SK-N-SH (cell line): ENCODE measurements around the gene BTBD16. TPM values are rescaled to one million over a fixed set of nuclear protein-coding genes. Genes with fewer than 3 reads are reported as not detected.

Experiments
- CTCF ChIA-PET: fragments of 300-600, 350-600 bp; formaldehyde crosslinking; extraction: SDS; loops from one replicate; lab custom pipeline; 2021; lab: Yijun Ruan, JAX
- POLR2A ChIA-PET: fragments of 350-600 bp; sonication (Branson Sonifier 250); formaldehyde crosslinking; extraction: SDS; loops from one replicate; lab custom pipeline; 2020; ENCODE audit warnings: antibody characterized with exemption, inconsistent platforms; lab: Yijun Ruan, JAX
- DNase-seq: peaks from one replicate; pipeline ENCODE4 v3.0.0; 2012
- H2AFZ ChIP-seq: fragments of 200-600 bp; sonication (generic); 2 replicates; pipeline ENCODE4 v1.8.1; 2016; ENCODE audit warnings: antibody characterized with exemption, mild to moderate bottlenecking, low read depth
- H3F3A ChIP-seq: fragments of 200-600 bp; sonication (generic); replicated peaks from 2 replicates; pipeline ENCODE3; 2016; ENCODE audit warnings: antibody characterized with exemption, mild to moderate bottlenecking; ENCODE audit not compliant: insufficient read depth
- H3K27ac ChIP-seq, 2 experiments: fragments of 200-500 bp in 1 of 2; fragments of 200-600 bp in 1 of 2; sonication (Bioruptor generic) in 1 of 2; sonication (generic), shearing (Covaris generic) in 1 of 2; 2 replicates each; pipeline versions ENCODE4 v1.5.1 to v1.6.1; 2014 to 2016; ENCODE audit warnings: low read depth in 2 of 2, inconsistent platforms in 1 of 2, low read length in 1 of 2, mild to moderate bottlenecking in 1 of 2, mixed read lengths in 1 of 2
- H3K27me3 ChIP-seq: fragments of 200-600 bp; sonication (generic), shearing (Covaris generic); 2 replicates; pipeline ENCODE4 v1.6.1; 2016; ENCODE audit warnings: mixed run types; ENCODE audit not compliant: insufficient read depth
- H3K36me3 ChIP-seq, 2 experiments: fragments of 200-500 bp in 1 of 2; fragments of 200-600 bp in 1 of 2; sonication (Bioruptor generic) in 1 of 2; sonication (generic) in 1 of 2; replicated peaks in 1 of 2; 2 replicates each; pipeline versions ENCODE3 to v1.5.1; 2014 to 2016; ENCODE audit warnings: low read length in 1 of 2, mild to moderate bottlenecking in 1 of 2; ENCODE audit not compliant: insufficient read depth in 2 of 2, control insufficient read depth in 1 of 2
- H3K4me1 ChIP-seq, 2 experiments: fragments of 200-500 bp in 1 of 2; fragments of 200-600 bp in 1 of 2; sonication (Bioruptor generic) in 1 of 2; sonication (generic), shearing (Covaris generic) in 1 of 2; 2 replicates each; pipeline versions ENCODE4 v1.5.1 to v1.6.1; 2014 to 2016; ENCODE audit warnings: low read depth in 1 of 2, low read length in 1 of 2, mixed run types in 1 of 2; ENCODE audit not compliant: insufficient read depth in 2 of 2, control insufficient read depth in 1 of 2
- H3K4me2 ChIP-seq: fragments of 200-600 bp; sonication (generic), shearing (Covaris generic); 2 replicates; pipeline ENCODE4 v1.6.1; 2017; ENCODE audit warnings: mixed run types
- H3K4me3 ChIP-seq, 2 experiments: fragments of 200-500 bp in 1 of 2; fragments of 200-600 bp in 1 of 2; sonication (Bioruptor generic) in 1 of 2; sonication (generic), shearing (Covaris generic) in 1 of 2; 2 replicates each; pipeline versions ENCODE4 v1.5.1 to v1.8.1; 2014 to 2016; ENCODE audit warnings: low read depth in 2 of 2, inconsistent platforms in 1 of 2, low read length in 1 of 2, mild to moderate bottlenecking in 1 of 2, mixed read lengths in 1 of 2, moderate library complexity in 1 of 2
- H3K79me2 ChIP-seq: fragments of 200-600 bp; sonication (generic); 2 replicates; pipeline ENCODE4 v1.8.1; 2017; ENCODE audit warnings: mild to moderate bottlenecking; ENCODE audit not compliant: insufficient read depth
- H3K9ac ChIP-seq: fragments of 200-600 bp; sonication (generic); 2 replicates; pipeline ENCODE4 v1.6.1; 2017; ENCODE audit warnings: mixed run types
- H3K9me2 ChIP-seq: fragments of 200-600 bp; sonication (generic); 2 replicates; pipeline ENCODE4 v1.6.1; 2017; ENCODE audit warnings: mixed run types
- H3K9me3 ChIP-seq: fragments of 200-600 bp; sonication (generic); 2 replicates; pipeline ENCODE4 v1.6.1; 2017; ENCODE audit warnings: mixed run types, mild to moderate bottlenecking, moderate library complexity
- H4K20me1 ChIP-seq: fragments of 200-600 bp; sonication (generic); 2 replicates; pipeline ENCODE4 v1.6.1; 2017; ENCODE audit warnings: mild to moderate bottlenecking, mixed run types; ENCODE audit not compliant: insufficient read depth
- CHD2 ChIP-seq: fragments of 150-350 bp; IDR thresholded peaks from 2 replicates; pipeline ENCODE4 v1.6.1; 2018; ENCODE audit warnings: low read length; ENCODE audit not compliant: partially characterized antibody
- CTCF ChIP-seq: fragments of 200-600 bp; sonication (generic); IDR thresholded peaks from 2 replicates; pipeline ENCODE4 v1.6.1; 2017; ENCODE audit warnings: antibody characterized with exemption, mild to moderate bottlenecking, moderate library complexity
- ELF1 ChIP-seq: IDR thresholded peaks from 2 replicates; pipeline ENCODE4 v1.4.0; 2012
- EP300 ChIP-seq, 2 experiments: IDR thresholded peaks; 2 replicates each; pipeline versions ENCODE4 v1.4.0 to v1.6.1; 2012; ENCODE audit warnings: borderline replicate concordance in 1 of 2, low read depth in 1 of 2, low read length in 1 of 2
- FOXJ3 ChIP-seq: sonication (generic); formaldehyde crosslinking; IDR thresholded peaks from 2 replicates; pipeline ENCODE4 v1.5.1; 2020; ENCODE audit warnings: mild to moderate bottlenecking, missing genetic modification reagents
- FOXM1 ChIP-seq: IDR thresholded peaks from 2 replicates; pipeline ENCODE4 v1.4.0; 2012; ENCODE audit warnings: low read depth, mild to moderate bottlenecking
- GABPA ChIP-seq: IDR thresholded peaks from 2 replicates; pipeline ENCODE4 v1.4.0; 2012; ENCODE audit warnings: low read depth, mild to moderate bottlenecking
- JUND ChIP-seq: IDR thresholded peaks from 2 replicates; pipeline ENCODE4 v1.4.0; 2012
- MEF2A ChIP-seq: IDR thresholded peaks from 2 replicates; pipeline ENCODE4 v1.4.0; 2012; ENCODE audit warnings: low read depth, borderline replicate concordance
- MXI1 ChIP-seq: IDR thresholded peaks from 2 replicates; pipeline ENCODE4 v1.6.1; 2012; ENCODE audit warnings: mild to moderate bottlenecking, low read depth, low read length, improper control_type of control experiment
- NRF1 ChIP-seq: IDR thresholded peaks from 2 replicates; pipeline ENCODE4 v1.6.1; 2012; ENCODE audit warnings: low read depth, mild to moderate bottlenecking, low read length
- PBX3 ChIP-seq: IDR thresholded peaks from 2 replicates; pipeline ENCODE4; 2012
- RAD21 ChIP-seq: IDR thresholded peaks from 2 replicates; pipeline ENCODE4 v1.6.1; 2012; ENCODE audit warnings: mild to moderate bottlenecking, low read length
- RFX5 ChIP-seq: IDR thresholded peaks from 2 replicates; pipeline ENCODE4 v1.6.1; 2012; ENCODE audit warnings: mild to moderate bottlenecking, improper control_type of control experiment, low read length
- RXRA ChIP-seq: IDR thresholded peaks from 2 replicates; pipeline ENCODE4 v1.4.0; 2012; ENCODE audit warnings: low read depth, mild to moderate bottlenecking, borderline replicate concordance
- SMC3 ChIP-seq: IDR thresholded peaks from 2 replicates; pipeline ENCODE4 v1.6.1; 2012; ENCODE audit warnings: low read depth, low read length, improper control_type of control experiment
- TAF1 ChIP-seq: IDR thresholded peaks from 2 replicates; pipeline ENCODE4 v1.6.1; 2012; ENCODE audit warnings: low read depth, mild to moderate bottlenecking, low read length, moderate library complexity, borderline replicate concordance
- TEAD4 ChIP-seq: IDR thresholded peaks from 2 replicates; pipeline ENCODE4 v1.4.0; 2012; ENCODE audit warnings: mild to moderate bottlenecking, borderline replicate concordance; ENCODE audit not compliant: insufficient read depth
- ZBTB33 ChIP-seq: IDR thresholded peaks from 2 replicates; pipeline ENCODE4 v1.4.0; 2012; ENCODE audit warnings: low read depth, borderline replicate concordance
- WGBS: methylation state at CpG from one replicate; pipeline ENCODE4 v1.1.6; 2017; ENCODE audit warnings: low lambda C conversion rate; 5-methylcytosine and 5-hydroxymethylcytosine counted together
- polyA plus RNA-seq, 3 experiments: library from polyadenylated mRNA; depleted of rRNA; stranded (reverse); fragments of >200 nt; gene quantifications; 2 replicates each; pipeline ENCODE4 v1.2.3, GENCODE V29; 2012

The BTBD16 gene
- polyA plus RNA-seq, 1 of the 3 experiments (the other 2 are of a cell fraction), result not detected

- no peak for TF ChIP-seq PBX3
- no peak for TF ChIP-seq NRF1
- no peak for TF ChIP-seq GABPA
Observed at GRCh38 chr10:122225330-122225729, 45.8 kb upstream of the BTBD16 start (continued).

GRCh38 chr10:122227754-122228153, 43.3 kb upstream of the BTBD16 start:
- Histone ChIP-seq H2AFZ (no peak overlapping the region), H4K20me1 (no peaks in the 10 kb centered on the region), H3K9me3 (no peaks in the 10 kb centered on the region), H3K4me1 (peaks cover 0 to 26% of the 10 kb centered on the region in 2 experiments; a peak in 2 of 4 replicates), H3K9ac (no peak overlapping the region), H3K27ac (no peak overlapping the region), H3K9me2 (no peaks in the 10 kb centered on the region), H3F3A (no peaks in the 10 kb centered on the region), H3K79me2 (no peaks in the 10 kb centered on the region), H3K4me3 (no peak overlapping the region), H3K4me2 (no peak overlapping the region), H3K27me3 (no peaks in the 10 kb centered on the region), H3K36me3 (peaks cover 0 to 32% of the 10 kb centered on the region in 2 experiments)
- 87% methylated on average over 4 of the region's 4 CpGs for WGBS
- ChIA-PET POLR2A (no interaction called here), CTCF (no interaction called here)
- TF ChIP-seq NRF1 (no peak), RXRA (no peak), CHD2 (no peak), ZBTB33 (no peak), CTCF (no peak), TEAD4 (no peak), JUND (no peak), FOXM1 (no peak), PBX3 (no peak), TAF1 (no peak), MXI1 (no peak), SMC3 (no peak), EP300 (IDR thresholded peaks at IDR 0.05; ENCODE audit: borderline replicate concordance in 1 of 2, low read depth in 1 of 2, low read length in 1 of 2) (no peak), RAD21 (no peak), RFX5 (no peak), FOXJ3 (CRISPR knock-in tag) (no peak), ELF1 (no peak), MEF2A (no peak)
- DNase-seq, result no peak
